ENCODE results near the gene ZHX3.

Gene ZHX3

GRCh38 chr20:41293269-41294037 is 24.1 kb downstream of the ZHX3 start:
- no peak for DNase-seq

- no peak for DNase-seq
These were observed 26.6 kb downstream of the ZHX3 start for GRCh38 chr20:41290804-41291389.

DNA sequence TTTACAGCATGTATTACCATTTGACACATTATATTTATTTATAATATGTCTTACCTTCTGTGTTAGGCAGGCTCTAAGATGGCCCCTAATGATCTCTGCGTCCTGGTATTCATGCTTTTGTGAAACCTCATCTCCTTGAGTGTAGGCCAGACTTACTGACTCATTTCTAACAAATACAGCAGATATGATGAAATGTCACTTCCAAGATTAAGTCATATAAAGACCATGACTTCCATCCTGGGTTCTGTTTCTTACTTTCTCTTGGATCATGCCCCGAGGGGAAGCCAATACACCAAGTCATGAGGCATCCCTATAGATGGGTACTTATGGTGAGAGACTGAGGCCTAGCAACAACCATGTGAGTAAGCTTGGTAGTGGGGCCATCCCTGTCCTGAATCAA is 30.2 kb downstream of the ZHX3 start:
- no peak for DNase-seq

DNA sequence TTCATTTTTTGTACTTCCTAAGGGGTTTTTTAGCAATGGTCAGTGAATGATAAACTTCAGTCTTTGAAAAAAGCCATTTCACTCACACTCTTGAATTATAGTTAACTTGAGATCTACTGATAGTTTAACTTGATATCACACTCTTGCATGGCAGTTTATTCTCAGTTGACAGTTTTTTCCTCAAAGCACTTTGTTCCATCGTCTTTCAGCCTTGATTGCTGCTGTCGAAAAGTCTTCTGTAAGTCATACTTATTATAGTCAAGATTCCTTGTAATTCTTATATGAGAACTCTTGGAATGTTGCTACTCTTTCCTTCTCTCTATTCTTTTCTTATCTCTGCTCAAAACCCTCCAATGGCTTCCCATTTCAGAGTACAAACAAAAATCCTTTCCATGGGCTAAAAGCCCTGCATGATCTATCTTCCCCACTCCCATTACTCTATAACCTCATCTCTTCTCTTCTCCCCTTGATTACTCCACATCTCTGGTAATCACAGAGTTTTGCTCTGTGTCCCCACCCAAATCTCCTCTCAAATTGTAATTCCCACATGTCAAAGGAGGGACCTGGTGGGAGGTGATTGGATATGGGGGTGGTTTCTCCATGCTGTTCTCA is 31.2 kb downstream of the ZHX3 start:
- DNase-seq = no peak

GRCh38 chr20:41279546-41280225 is 37.8 kb downstream of the ZHX3 start:
- no peak for DNase-seq

DNA sequence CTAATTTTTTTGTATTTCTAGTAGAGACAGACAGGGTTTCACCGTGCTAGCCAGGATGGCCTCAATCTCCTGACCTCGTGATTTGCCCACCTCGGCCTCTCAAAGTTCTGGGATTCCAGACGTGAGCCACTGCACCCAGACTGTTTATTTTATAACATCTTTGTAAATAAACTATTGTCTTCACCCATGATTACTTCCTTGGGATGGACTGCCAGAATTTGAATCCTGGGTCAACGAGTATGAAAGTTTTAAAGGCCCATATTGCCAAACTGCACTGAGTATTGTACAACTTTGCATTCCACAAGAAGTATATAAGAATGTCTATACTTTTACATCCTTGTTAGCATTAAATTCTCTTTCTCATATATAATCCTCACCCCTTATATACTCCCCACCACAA is 38.6 kb downstream of the ZHX3 start:
- DNase-seq = no peak

- DNase-seq = no peak
These were observed 40.5 kb downstream of the ZHX3 start for GRCh38 chr20:41277049-41277448.

- no peak for DNase-seq
These were observed 41.2 kb downstream of the ZHX3 start for GRCh38 chr20:41276317-41276751.

- peak; percentile 3 for DNase-seq
These were observed 42.2 kb downstream of the ZHX3 start for GRCh38 chr20:41275301-41275731.

GRCh38 chr20:41274152-41274551 is 43.4 kb downstream of the ZHX3 start:
- no peak for DNase-seq

- no peak for DNase-seq
These were observed 44.1 kb downstream of the ZHX3 start for GRCh38 chr20:41273445-41273844.

DNA sequence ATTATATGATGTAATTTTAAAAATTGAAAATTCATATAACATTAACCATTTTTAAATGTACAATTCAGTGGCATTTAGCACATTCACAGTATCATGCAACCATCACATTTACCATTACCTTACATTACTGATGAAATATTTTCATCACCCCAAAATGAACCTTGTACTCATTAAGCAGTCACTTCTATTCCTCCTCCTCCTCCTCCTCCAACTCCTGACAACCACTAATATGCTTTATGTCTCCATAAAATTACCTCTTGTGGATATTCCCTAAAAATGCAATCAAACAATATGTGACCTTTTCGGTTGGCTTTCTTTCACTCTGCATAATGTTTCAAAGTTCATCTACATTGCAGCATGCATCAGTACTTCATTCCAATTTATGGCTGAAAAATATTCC is 45.2 kb downstream of the ZHX3 start:
- DNase-seq = no peak

DNA sequence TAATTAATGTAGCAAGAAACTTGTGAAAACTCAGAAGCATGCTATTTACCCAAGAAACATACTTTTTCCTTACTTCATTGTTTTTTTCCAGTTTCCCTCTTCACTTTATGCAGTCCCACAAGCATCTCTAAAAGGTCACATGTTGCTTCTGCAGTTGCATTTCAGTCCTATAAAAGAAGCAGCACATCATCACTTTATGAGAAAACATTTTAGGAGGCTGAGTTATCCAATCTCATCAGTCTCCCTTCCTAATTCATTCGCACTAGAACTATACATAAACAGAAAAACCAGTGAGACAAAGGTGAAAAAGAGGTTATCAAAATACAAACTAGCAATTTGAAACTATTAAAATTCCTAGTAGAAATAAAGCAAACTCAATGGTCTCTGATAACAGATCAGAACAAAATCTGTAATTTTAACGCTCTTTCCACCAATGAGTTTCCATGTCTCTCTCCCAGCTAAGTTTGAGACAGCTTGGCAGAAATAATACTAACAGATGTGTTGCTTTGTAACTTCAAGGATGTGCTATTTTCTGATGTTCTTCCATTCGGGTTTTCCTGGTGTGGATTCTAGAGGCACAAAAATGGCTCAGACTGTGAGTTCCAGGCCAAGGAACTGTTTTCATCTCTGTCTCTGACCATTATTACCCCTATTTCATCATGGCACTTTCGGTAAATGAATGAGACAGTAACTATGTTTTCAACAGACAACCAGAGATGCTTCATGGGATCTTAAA is 48.4 kb downstream of the ZHX3 start:
- DNase-seq = no peak

DNA sequence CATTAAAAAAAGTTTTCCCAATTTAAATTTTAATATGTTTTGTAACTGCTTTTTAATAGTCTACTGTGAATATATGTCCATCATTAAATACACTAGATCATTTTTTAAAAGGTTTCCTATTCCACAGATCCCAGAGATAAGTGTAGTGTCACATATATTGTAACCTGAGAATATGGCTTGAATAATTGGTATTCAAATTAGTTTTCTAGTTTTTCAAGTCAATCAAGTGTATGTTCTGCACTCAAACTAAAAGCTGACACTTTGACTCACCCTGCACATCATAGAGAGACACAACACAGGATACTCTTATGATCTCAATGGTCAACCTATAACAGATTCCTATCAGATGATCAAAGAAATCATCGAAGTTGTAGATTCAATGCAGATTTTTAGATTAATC is 49.1 kb downstream of the ZHX3 start:
- no peak for DNase-seq

- no peak for DNase-seq
These were observed 51.6 kb downstream of the ZHX3 start for GRCh38 chr20:41265938-41266337.

GRCh38 chr20:41264819-41265218 is 52.7 kb downstream of the ZHX3 start:
- no peak for DNase-seq

DNA sequence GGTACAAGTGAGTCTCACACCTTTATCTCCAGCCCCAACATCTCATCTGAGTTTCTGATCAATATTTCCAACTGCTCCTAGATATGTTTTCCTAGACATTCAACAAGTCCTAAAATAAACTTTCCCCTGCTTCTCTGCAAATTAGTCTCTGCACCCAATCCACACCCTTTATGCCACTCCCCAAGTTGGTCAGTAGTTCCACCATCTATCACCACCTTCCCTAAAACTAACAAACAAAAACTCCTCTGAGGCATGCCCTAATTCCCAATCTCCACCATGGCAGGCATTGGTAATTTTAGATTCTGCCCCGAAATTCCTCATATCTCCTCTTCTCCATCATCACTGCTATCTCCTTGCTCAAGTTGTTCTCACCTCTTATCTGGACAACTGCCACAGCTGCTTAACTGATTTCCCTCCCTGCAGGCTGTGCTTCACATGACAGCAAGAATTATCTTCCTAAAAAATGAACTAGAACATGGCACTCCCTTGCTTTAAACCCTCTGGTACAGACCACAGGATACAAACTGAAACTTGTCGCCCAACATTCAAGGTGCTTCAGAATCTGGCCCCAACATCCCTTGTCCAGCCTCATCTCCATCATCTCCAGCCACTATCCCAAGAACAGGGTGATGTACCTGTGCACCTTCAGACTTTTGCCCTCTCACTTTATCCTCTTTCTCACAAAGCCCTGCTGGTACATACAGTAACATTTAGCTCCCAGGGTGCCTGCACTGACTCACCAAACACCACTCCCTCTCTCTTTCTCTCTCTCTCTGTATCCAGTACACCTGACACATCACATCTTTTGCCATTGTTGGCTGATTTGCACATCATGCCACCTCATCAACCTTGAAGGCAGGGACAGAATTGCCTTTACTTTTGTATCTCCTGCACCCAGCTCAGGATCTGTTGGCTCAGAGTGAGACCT is 55.5 kb downstream of the ZHX3 start:
- no peak for DNase-seq

GRCh38 chr20:41261260-41261659 is 56.3 kb downstream of the ZHX3 start:
- no peak for DNase-seq

DNA sequence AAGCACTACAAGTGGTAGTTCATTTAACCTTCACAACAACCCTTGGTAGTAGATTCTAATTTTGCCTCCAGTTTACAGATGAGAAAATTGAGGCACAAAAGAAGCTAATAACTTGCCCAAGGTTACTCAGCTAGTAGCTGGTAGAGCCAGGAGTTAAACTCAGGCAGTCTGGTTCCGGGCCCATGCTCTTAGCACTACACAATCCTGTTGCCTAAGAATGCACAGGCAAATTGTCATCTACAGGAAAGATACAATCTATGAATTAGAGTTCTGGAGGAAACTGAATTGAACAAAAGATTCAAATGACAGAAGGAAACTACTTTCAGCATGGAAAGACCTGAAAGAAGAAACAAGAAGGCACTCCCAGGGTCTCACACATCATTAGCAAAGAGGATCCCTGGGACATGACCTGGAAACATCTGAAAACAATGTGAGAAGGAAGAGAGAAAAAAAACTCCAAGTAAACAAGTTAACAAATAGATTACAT is 56.8 kb downstream of the ZHX3 start:
- DNase-seq = no peak

DNA sequence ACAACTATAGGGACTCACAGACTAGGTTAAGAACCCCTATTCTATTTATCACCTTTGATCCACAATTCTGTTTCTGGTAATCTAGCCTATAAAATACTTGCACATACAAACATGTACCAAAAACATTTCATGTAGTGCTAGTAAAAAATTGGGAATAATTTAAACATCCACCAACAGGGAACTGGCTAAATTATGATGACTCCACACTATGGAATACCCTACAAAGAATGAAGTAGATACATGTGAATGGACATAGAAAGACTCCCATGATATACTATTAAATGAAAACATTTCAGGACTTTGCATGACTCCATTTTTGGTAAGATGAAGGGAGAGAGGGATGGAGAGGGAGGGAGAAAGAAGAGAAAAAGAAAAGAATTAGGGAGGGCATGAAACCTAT is 58.2 kb downstream of the ZHX3 start:
- no peak for DNase-seq

- DNase-seq = no peak
These were observed 59.1 kb downstream of the ZHX3 start for GRCh38 chr20:41258474-41258873.

DNA sequence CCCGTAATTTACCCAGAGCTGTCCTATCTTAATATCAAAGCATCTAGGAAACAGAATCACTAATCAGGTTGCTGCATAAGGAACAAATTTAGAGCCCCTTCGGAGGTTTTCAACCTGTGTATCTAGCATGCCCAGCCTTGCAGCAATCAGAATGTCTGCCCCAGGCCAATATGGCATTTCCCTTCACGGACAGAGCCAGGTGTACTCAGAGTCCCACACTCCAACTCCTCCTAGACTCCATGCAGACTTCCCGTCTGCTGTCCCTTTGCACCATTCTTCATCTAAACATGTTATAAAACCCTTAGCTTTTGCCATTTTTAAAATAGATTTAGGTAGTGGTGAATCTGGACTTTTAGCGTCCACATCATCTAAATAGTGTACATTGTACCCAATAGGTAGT is 61.0 kb downstream of the ZHX3 start:
- DNase-seq = no peak
